Choroid plexus epithelial cell (primary cell): ENCODE measurements around the gene SMG6.
"Not testable (repeated sequence)": the region's sequence is repeated elsewhere in the genome, so short reads cannot be mapped to it uniquely, and the experiment has no call there.

ENCODE experiments used
- DNase-seq: peaks from one replicate; pipeline ENCODE4 v3.0.0-alpha.2; 2010; ENCODE audit warnings: low read depth
- H3K4me3 ChIP-seq: 2 replicates; pipeline ENCODE4 v1.5.1; 2011; ENCODE audit warnings: low read depth, mild to moderate bottlenecking, control low read depth, low read length, moderate library complexity
- CTCF ChIP-seq: conservative IDR thresholded peaks from 2 replicates; pipeline ENCODE4 v1.5.1; 2011; ENCODE audit warnings: low read depth, mild to moderate bottlenecking, control low read depth, inconsistent platforms, low read length, moderate library complexity

The SMG6 gene

GRCh38 chr17:2274414-2274813, 29.2 kb downstream of the SMG6 start:
- no peak for DNase-seq
- TF ChIP-seq CTCF = no peak
- H3K4me3 ChIP-seq = no peak overlapping the region

- no peak for TF ChIP-seq CTCF
- no peak overlapping the region for H3K4me3 ChIP-seq
- no peak for DNase-seq
Measured at GRCh38 chr17:2271985-2272702, 31.4 kb downstream of the SMG6 start.

GRCh38 chr17:2267354-2267753, 36.2 kb downstream of the SMG6 start:
- no peak overlapping the region for H3K4me3 ChIP-seq
- no peak for DNase-seq
- TF ChIP-seq CTCF = no peak

GRCh38 chr17:2266865-2267228, 36.7 kb downstream of the SMG6 start:
- DNase-seq = no peak
- no peak overlapping the region for H3K4me3 ChIP-seq
- no peak for TF ChIP-seq CTCF

GRCh38 chr17:2266045-2266864, 37.3 kb downstream of the SMG6 start:
- DNase-seq = no peak
- no peak overlapping the region for H3K4me3 ChIP-seq
- no peak for TF ChIP-seq CTCF

- H3K4me3 ChIP-seq, DNase-seq: not testable (repeated sequence)
Measured at GRCh38 chr17:2265166-2265565, 38.4 kb downstream of the SMG6 start.

- TF ChIP-seq CTCF = no peak
- peak; percentile 48 for DNase-seq
- H3K4me3 ChIP-seq = no peak overlapping the region
Measured at GRCh38 chr17:2264067-2264860, 39.3 kb downstream of the SMG6 start.
